A549 treated with AZD9567 at 1 μM for 4 hours (cell line): ENCODE measurements around the gene AURKAIP1. TPM values are rescaled to one million over a fixed set of nuclear protein-coding genes. Genes with fewer than 3 reads are reported as not detected.

Experiments
- total RNA-seq: library from RNA; stranded (reverse); fragments of 200-300 nt; extraction: Qiagen RNA extraction; gene quantifications from 5 replicates; pipeline ENCODE4 v1.2.3, GENCODE V29; 2022; ENCODE audit not compliant: insufficient read depth

AURKAIP1 gene
- total RNA-seq = 105 to 181 TPM (median 175 TPM) in 5 replicates

DNA sequence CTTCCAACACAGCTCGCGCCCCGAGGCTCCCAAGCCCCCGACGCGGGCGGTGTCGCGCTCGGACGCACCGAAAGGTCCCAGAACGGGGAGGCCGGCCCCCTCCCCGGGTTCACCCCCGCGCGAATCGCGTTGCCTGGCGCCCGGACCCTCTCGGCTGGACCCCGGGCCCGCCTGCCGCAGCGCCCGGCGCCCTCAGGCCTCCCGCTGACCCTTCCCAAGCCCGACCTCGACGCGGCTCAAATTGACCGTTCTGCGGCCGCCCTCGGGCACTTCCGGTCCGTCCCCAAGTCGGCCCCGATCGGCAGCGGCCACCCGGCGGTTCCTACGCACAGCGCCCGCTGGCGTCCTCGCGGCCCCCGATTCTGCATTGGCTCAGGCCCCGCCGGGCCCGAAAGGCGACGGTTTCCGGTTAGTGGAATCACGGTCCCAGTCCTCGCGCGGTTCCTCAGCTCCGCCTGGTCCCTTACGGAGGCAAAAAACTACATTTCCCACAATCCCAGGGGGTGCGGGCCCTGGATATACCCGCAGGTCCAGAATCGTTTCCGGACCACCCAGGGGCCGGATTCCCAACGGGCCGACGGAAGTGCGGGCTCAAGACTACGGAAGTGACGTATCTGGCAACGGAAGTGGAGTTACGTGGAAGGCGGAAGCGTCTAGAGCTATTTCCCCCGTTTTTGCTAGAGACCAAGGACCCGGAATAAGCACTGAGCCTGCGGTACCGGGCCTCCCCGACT is at the start of gene AURKAIP1:
AURKAIP1 (minus strand) TSS at position 279 of the 734 bp plus-strand sequence. CDS start 451 bp downstream, outside the sequence.

DNA sequence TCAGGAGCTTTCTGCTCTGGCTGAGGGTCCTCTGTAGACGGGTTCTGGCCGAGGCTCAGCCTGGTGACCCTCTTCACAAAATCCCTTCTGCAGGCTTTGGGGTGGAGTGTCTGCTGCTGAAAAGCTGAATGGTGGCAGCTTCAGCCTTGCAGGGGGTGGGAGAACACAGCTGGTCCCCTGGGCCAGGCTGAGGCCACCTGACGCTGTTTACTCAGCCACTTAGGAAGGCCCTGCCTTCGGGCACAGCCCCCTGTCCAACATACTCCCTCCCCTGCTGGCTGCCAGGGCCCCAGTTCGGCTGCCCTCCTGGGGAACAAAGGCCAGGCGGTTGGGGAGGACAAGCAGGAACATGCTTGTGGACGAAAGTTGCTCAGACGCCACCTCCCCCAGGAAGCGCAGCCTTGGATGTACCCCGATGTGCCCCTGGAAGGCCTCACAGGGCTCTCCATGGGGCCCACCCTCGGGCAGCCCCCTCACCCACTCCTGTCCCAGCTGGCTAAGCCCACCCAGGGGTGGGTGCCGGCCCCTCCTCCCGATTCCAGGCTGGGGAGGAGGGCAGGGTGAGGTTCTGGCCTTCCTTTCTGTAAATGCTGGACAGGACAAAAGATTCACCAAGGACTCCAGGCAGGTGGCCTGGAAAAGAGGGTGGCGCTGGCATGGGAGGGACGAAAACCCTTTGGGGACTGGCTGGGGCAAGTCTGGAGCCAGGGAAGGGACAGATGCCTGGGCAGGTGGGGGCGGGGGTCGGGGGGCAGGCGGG is 46.3 kb upstream of the AURKAIP1 start, which contains the start of gene ANKRD65:
ANKRD65 (minus strand) TSS at position 130 of the 760 bp plus-strand sequence. CDS start 271 bp downstream, outside the sequence.

DNA sequence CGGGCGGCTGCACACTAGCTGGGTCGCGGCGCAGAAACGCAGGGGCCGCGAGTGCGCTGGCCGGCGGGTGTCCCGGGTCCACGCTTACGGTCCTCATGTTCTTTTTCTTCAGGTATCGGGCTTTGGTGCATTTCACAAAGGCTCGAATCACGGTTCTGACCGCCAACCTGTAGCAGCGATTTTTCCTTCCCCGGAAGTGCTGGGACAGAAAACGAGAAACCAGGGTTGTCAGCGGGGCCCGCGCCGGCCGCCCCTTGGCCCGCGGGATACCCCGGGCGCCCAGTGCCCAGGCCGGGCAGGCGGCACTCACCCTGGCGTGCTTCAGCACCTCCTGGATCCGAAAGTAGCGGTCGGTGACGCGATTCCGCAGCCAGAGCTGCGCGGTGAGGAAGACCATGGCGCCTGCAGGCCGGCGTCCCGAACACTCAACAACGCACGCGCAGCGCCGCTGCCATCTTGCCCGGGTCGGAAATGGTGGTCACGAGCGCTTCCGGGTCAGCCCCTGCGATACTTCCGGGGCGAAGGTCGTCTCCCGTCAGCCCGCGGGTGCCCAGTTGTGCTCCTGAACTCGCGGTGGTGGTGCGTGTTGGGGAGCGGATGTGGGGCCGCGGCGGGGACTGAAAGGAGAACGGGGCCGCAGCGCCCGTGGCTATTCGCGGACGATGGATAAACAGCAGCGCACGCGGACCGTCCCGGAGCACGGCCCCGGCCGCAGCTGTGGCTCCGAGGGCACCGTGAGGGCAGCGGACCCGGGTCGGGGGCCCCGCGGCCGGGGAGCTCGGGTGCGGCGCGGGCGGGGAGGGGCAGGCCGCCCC is 32.0 kb upstream of the AURKAIP1 start, which contains the start of gene MRPL20:
MRPL20 (minus strand) TSS at position 473 of the 815 bp plus-strand sequence; CDS start at position 397, 76 bp downstream.

DNA sequence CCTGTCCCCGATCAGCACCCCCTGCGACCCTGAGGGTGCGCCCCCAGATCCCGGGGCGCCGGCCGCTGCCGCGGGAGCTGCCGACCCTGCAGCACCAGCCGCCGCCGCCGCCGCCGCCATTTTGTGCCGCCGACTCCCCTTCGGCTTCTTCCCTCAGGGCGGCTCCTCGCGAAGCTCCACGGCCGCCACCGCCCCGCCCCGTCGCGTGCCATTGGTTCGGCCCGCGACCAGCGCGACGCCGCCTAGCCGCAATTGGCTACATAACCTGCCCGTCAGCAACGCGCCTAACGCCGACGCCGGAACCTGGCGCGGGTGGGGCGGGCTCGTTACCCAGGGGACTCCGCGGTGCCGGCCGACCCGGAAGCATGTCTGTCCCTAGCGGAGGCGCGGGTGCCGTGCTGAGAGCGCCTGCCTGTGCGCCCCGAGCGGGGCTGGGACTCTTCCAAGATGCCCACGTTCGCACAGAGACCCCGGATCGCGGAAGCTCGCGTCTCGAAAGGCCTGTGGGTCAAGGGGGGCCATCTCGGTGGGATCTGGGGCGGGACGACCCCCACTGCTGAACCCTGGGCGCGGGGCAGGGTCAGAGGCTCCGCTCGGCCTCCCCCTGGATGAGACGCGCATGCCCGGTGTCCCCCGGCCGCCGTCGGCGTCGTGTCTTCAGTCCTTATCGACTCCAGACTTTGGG is 24.3 kb upstream of the AURKAIP1 start, which contains the start of gene CCNL2:
CCNL2 (minus strand) TSS at position 149 of the 685 bp plus-strand sequence; CDS start at position 120, 29 bp downstream.

DNA sequence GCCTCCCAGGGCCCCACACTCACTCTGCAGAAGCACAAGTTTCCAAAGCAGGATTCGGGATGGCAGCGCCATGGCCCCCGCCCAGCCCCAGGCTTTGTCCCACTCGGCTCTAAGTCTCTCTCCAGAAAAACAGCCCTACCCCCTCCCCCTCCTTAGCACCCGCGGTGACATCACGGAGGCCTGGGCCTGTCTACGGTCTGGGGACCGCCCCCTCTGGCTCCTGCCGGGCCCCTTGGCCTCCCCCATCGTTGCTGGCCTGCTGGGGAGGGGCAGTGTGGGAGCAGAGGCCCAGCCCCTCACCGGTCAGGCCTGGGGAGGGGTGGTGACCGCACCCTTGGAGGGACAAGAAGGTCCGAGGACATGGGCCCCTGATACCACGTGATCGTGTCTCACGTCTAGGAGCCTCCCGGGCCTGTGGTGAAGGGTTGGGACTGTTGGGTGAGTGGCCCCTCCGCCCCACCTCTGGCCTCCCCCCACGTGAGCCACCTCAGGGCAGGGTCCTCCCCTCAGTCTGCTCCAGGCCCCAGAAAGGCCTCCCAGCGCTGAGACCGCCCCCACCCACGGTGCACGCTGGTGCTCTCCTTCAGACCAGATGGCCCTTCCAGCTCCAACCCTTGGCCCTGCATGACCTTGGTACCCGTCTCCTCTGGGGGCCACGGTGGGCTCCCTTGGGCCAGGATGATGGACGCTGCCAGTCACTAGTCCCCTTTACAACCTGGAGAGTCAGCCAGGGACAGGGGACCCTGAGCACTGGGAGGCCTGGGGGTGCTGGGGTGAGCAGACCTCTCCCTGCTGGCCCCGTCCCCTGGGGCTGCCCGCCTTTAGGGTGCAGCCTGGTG is 16.4 kb downstream of the AURKAIP1 start, which contains the start of gene MXRA8:
MXRA8 (minus strand) TSS at position 123 of the 839 bp plus-strand sequence; CDS start at position 72, 51 bp downstream.

DNA sequence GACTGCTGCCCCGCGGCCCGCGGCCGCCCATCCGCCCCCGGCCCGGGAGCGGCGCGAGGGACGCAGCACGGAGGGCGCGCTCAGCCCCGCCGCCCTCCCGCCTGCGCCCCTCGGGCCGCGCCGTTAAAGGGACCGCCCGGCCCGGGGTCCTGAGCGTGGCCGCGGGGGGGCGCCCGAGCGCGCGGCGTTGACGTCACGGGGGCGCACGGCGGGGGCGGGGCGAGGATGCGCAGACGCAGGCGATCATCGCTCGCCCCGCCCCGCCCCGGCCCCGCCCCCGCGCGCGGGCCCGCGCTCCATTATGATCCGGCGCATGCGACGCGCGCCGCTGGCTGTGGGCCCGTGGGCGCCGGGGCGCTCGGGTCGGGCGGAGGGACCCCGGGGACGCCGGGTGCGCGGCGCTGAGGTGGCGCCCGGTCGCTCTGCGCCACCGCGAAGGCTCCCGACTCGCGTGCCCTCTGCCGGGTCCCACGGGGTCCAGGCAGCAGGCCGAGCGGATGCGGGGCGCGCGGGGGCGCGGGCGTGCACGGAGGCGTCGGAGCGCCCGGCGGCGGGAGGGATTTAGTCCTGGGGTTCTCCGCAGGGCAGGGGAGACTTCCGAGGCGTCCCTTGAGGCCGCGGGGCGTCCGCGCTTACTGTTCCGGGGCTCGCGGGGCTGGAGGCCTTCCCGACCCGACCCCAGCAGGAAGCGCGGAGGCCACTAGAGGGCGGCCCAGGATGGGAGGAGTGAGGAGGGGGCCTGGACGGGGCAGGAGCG is 25.6 kb downstream of the AURKAIP1 start, which contains the start of gene DVL1:
DVL1 (minus strand) TSS at position 163 of the 757 bp plus-strand sequence. CDS start 353 bp downstream, outside the sequence.

DNA sequence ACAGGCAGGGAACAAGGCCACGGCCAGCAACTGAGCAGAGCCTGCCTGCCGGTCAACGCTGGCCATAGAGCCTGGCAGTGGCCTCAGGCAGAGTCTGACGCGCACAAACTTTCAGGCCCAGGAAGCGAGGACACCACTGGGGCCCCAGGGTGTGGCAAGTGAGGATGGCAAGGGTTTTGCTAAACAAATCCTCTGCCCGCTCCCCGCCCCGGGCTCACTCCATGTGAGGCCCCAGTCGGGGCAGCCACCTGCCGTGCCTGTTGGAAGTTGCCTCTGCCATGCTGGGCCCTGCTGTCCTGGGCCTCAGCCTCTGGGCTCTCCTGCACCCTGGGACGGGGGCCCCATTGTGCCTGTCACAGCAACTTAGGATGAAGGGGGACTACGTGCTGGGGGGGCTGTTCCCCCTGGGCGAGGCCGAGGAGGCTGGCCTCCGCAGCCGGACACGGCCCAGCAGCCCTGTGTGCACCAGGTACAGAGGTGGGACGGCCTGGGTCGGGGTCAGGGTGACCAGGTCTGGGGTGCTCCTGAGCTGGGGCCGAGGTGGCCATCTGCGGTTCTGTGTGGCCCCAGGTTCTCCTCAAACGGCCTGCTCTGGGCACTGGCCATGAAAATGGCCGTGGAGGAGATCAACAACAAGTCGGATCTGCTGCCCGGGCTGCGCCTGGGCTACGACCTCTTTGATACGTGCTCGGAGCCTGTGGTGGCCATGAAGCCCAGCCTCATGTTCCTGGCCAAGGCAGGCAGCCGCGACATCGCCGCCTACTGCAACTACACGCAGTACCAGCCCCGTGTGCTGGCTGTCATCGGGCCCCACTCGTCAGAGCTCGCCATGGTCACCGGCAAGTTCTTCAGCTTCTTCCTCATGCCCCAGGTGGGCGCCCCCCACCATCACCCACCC is 43.7 kb downstream of the AURKAIP1 start, which contains the start of gene TAS1R3:
TAS1R3 (plus strand) TSS at position 213 of the 898 bp plus-strand sequence; CDS start at position 279, 66 bp downstream.

DNA sequence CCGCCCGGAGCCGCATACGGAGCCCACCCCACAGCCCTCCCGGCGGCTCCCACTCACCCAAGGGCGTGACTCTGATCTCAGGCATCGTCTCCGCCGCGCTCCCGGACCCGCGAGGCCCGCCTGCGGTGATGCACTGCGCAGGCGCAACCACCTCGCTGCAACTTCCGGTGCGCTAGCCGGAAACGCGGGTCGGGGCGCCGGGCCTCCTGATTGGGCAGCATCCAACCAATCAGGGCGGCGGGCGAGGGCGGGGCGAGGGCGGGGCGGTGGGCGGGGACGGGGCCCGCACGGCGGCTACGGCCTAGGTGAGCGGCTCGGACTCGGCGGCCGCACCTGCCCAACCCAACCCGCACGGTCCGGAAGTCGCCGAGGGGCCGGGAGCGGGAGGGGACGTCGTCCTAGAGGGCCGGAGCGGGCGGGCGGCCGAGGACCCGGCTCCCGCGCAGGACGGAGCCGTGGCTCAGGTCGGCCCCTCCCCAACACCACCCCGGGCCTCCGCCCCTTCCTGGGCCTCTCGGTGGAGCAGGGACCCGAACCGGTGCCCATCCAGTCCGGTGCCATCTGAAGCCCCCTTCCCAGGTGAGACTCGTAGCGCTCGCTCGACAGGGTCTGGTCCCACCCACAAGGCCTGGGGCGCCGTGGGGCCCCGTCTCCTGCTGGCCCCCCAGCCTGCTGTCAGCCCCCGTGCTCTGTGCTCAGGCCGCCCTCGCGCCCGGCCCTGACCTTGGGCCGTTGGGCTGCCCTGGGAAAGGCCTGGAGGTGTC is 50.3 kb downstream of the AURKAIP1 start, which contains the start of the genes CPTP and INTS11:
CPTP (plus strand) TSS at position 279 of the 764 bp plus-strand sequence. CDS start 2,109 bp downstream, outside the sequence.
INTS11 (minus strand) TSS at position 137 of the 764 bp plus-strand sequence; CDS start at position 85, 52 bp downstream.

Other genes with a start within 250 kb of the AURKAIP1 start
- not detected in 5 replicates for gene TTLL10, start 201.3 kb downstream of the AURKAIP1 start, total RNA-seq
- gene TNFRSF18, start 168.6 kb downstream of the AURKAIP1 start, total RNA-seq = 0.09 to 0.20 TPM (median 0.12 TPM) in 3 of 5 replicates, not detected in the others
- gene TNFRSF4, start 161.1 kb downstream of the AURKAIP1 start, total RNA-seq = 0.07 to 0.21 TPM (median 0.10 TPM) in 3 of 5 replicates, not detected in the others
- 104 to 133 TPM (median 126 TPM) in 5 replicates for gene SDF4, start 143.2 kb downstream of the AURKAIP1 start, total RNA-seq
- 13.1 to 18.5 TPM (median 15.8 TPM) in 5 replicates for gene B3GALT6, start 143.0 kb downstream of the AURKAIP1 start, total RNA-seq
- 1.1 to 1.6 TPM (median 1.5 TPM) in 4 of 5 replicates, not detected in the other for gene C1QTNF12, start 128.5 kb downstream of the AURKAIP1 start, total RNA-seq
- gene UBE2J2, start 101.4 kb downstream of the AURKAIP1 start, total RNA-seq = 44.2 to 51.4 TPM (median 48.2 TPM) in 5 replicates
- gene SCNN1D, start 94.8 kb downstream of the AURKAIP1 start, total RNA-seq = 1.1 to 18.6 TPM (median 1.4 TPM) in 5 replicates
- 6.6 to 21.5 TPM (median 19.8 TPM) in 5 replicates for gene ACAP3, start 67.3 kb downstream of the AURKAIP1 start, total RNA-seq
- 12.9 to 26.3 TPM (median 24.1 TPM) in 5 replicates for gene PUSL1, start 66.6 kb downstream of the AURKAIP1 start, total RNA-seq
- 55.6 to 67.7 TPM (median 66.1 TPM) in 5 replicates for gene INTS11, start 50.5 kb downstream of the AURKAIP1 start, total RNA-seq
- 18.5 to 24.0 TPM (median 22.6 TPM) in 5 replicates for gene CPTP, start 50.4 kb downstream of the AURKAIP1 start, total RNA-seq
- gene TAS1R3, start 43.9 kb downstream of the AURKAIP1 start, total RNA-seq = 0.09 to 0.24 TPM (median 0.17 TPM) in 4 of 5 replicates, not detected in the other
- 38.9 to 68.4 TPM (median 63.4 TPM) in 5 replicates for gene DVL1, start 25.8 kb downstream of the AURKAIP1 start, total RNA-seq
- 0.13 to 3.5 TPM (median 0.20 TPM) in 4 of 5 replicates, not detected in the other for gene MXRA8, start 16.7 kb downstream of the AURKAIP1 start, total RNA-seq
- gene CCNL2, start 24.1 kb upstream of the AURKAIP1 start, total RNA-seq = 32.2 to 72.8 TPM (median 64.8 TPM) in 5 replicates
- 133 to 140 TPM (median 135 TPM) in 5 replicates for gene MRPL20, start 32.1 kb upstream of the AURKAIP1 start, total RNA-seq
- 0.06 to 0.10 TPM in 2 of 5 replicates, not detected in the others for gene ANKRD65, start 46.1 kb upstream of the AURKAIP1 start, total RNA-seq
- gene VWA1, start 60.5 kb upstream of the AURKAIP1 start, total RNA-seq = 8.4 to 16.5 TPM (median 15.0 TPM) in 5 replicates
- gene ATAD3C, start 74.5 kb upstream of the AURKAIP1 start, total RNA-seq = not detected in 5 replicates
- gene ATAD3B, start 96.6 kb upstream of the AURKAIP1 start, total RNA-seq = 0.86 to 3.6 TPM (median 3.2 TPM) in 5 replicates
- 27.2 to 40.3 TPM (median 38.7 TPM) in 5 replicates for gene ATAD3A, start 137.0 kb upstream of the AURKAIP1 start, total RNA-seq
- gene TMEM240, start 165.4 kb upstream of the AURKAIP1 start, total RNA-seq = 0.29 to 0.60 TPM (median 0.46 TPM) in 4 of 5 replicates, not detected in the other
- 88.5 to 97.7 TPM (median 95.6 TPM) in 5 replicates for gene SSU72, start 199.7 kb upstream of the AURKAIP1 start, total RNA-seq
- gene FNDC10, start 224.9 kb upstream of the AURKAIP1 start, total RNA-seq = 3.9 to 8.7 TPM (median 7.5 TPM) in 5 replicates
- gene MIB2, start 240.3 kb upstream of the AURKAIP1 start, total RNA-seq = 13.7 to 23.9 TPM (median 21.8 TPM) in 5 replicates